Glomerular visceral epithelial cell (primary cell): ENCODE results near the gene B4GALNT2.
"Not testable (repeated sequence)": the region's sequence is repeated elsewhere in the genome, so short reads cannot be mapped to it uniquely, and the experiment has no call there.

Experiments used
- DNase-seq: peaks from one replicate; pipeline ENCODE4 v3.0.0-alpha.2; 2016; ENCODE audit errors: extremely low spot score

The B4GALNT2 gene

GRCh38 chr17:49121696-49122292 is 10.8 kb upstream of the B4GALNT2 start:
- DNase-seq: no peak

GRCh38 chr17:49122566-49122965 is 10.0 kb upstream of the B4GALNT2 start:
- DNase-seq: no peak

- no peak for DNase-seq
Observed at GRCh38 chr17:49123061-49123460, 9.5 kb upstream of the B4GALNT2 start.

- no peak for DNase-seq
Observed at GRCh38 chr17:49125449-49125848, 7.1 kb upstream of the B4GALNT2 start.

- DNase-seq: not testable (repeated sequence)
Observed at GRCh38 chr17:49126183-49126859, 6.2 kb upstream of the B4GALNT2 start.

GRCh38 chr17:49129359-49129950 is 3.1 kb upstream of the B4GALNT2 start:
- not testable (repeated sequence) for DNase-seq

- DNase-seq: no peak
Observed at GRCh38 chr17:49130891-49131290, 1.7 kb upstream of the B4GALNT2 start.

GRCh38 chr17:49132317-49132698 is 261 bp upstream of the B4GALNT2 start:
- no peak for DNase-seq

GRCh38 chr17:49136335-49136734 is 3.8 kb downstream of the B4GALNT2 start:
- DNase-seq: no peak

GRCh38 chr17:49145654-49146053 is 13.1 kb downstream of the B4GALNT2 start:
- DNase-seq: not testable (repeated sequence)

- peak; percentile 93 for DNase-seq
Observed at GRCh38 chr17:49146620-49147306, 14.2 kb downstream of the B4GALNT2 start.

- DNase-seq: peak; percentile 58
Observed at GRCh38 chr17:49148171-49148570, 15.6 kb downstream of the B4GALNT2 start.

- no peak for DNase-seq
Observed at GRCh38 chr17:49151996-49152395, 19.4 kb downstream of the B4GALNT2 start.

- no peak for DNase-seq
Observed at GRCh38 chr17:49156256-49156655, 23.7 kb downstream of the B4GALNT2 start.

GRCh38 chr17:49157784-49158183 is 25.2 kb downstream of the B4GALNT2 start:
- peak; percentile 66 for DNase-seq

- no peak for DNase-seq
Observed at GRCh38 chr17:49162866-49163265, 30.3 kb downstream of the B4GALNT2 start.

GRCh38 chr17:49165143-49165542 is 32.6 kb downstream of the B4GALNT2 start:
- no peak for DNase-seq

GRCh38 chr17:49168706-49169105 is 36.1 kb downstream of the B4GALNT2 start:
- no peak for DNase-seq

- DNase-seq: no peak
Observed at GRCh38 chr17:49170216-49170615, 37.6 kb downstream of the B4GALNT2 start.

- DNase-seq: not testable (repeated sequence)
Observed at GRCh38 chr17:49170711-49171110, 38.1 kb downstream of the B4GALNT2 start.

- not testable (repeated sequence) for DNase-seq
Observed at GRCh38 chr17:49175978-49176377, 43.4 kb downstream of the B4GALNT2 start.

GRCh38 chr17:49180303-49180702 is 47.7 kb downstream of the B4GALNT2 start:
- peak; percentile 50 for DNase-seq
